HG03103 (cell line): Measurements from ENCODE around the gene OR10G7.
"Not testable (repeated sequence)": the region's sequence is repeated elsewhere in the genome, so short reads cannot be mapped to it uniquely, and the experiment has no call there.

Source experiments
- ATAC-seq: cut with Tn5 transposase; IDR thresholded peaks from one replicate; pipeline ENCODE4 v1.9.1; 2021; ENCODE audit warnings: low read depth; ENCODE audit not compliant: unreplicated experiment

OR10G7 gene

DNA sequence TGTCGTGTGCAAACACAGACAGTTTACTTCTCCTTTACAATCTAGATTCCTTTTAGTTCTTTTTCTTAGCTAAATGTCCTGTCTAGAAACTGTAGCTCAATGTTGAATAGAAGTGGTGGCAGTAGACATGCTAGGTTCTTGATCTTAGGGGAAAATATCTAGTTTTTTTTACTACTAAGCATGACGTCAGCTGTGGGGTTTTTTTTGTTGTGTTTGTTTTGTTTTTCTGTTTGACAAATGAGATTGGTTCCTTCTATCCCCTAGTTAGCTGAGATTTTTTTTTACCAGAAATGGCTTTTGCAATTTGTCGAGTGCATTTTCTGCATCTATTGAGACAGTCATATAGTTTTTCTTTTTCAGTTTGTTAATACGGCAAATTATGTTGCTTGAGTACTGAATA, 2.3 kb upstream of the OR10G7 start:
- no peak for ATAC-seq

DNA sequence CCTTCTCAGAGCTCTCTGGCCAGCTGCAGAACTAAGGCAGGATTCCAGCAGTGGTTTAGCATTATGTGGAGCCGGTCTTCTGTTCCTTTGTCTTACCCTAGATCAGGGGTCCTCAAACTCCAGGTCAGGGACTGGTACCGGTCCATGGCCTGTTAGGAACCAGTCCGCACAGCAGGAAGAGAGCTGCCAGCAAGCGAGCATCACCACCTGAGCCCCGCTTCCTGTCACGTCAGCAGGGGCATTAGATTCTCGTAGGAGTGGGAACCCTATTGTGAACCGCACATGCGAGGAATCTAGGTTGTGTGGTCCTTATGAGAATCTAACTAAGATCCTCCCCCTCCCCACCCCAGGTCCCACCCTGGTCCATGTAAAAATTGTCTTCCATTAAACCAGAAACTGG, 1.6 kb downstream of the OR10G7 start:
- no peak for ATAC-seq

DNA sequence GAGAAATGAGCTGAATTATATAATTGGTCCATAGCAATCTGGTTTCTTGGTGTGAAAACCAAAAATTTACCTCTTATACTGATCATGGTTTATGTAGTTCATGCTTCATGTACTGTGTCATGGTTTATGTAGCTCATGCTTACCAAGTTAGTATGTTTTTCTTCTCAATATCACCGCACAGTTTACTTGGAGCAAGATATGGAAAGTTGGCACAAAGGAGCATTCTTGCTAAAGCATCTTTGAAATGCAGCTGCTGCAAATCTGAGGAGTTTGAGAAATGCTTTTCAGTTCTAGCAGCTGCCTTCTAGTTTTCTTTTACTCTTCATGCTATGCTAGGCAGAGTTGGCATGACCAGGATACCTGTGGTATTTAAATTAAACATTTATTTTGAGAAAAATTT, 4.5 kb downstream of the OR10G7 start:
- ATAC-seq: no peak

DNA sequence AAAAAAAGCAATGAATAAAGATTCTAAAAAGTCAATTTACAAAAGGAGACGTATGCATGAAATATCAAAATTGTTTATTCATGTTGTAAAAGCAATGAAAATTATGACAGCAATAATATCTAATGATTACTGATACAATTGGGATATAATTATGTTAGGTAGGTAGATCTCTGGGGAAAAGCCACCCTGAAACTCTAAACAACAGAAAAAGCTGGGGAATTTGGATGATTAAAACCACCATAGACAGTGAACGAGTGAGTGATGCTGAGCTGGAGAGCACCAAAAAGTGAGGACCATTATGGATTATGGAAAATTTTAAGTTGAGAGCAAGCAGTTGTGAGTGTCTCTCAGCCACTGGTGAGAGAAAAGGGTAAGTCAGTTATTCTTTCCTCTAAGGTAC, 14.6 kb downstream of the OR10G7 start, which contains the start of gene OR10G8:
OR10G8 (plus strand) TSS at position 301 of the 400 bp plus-strand sequence. CDS start 2,825 bp downstream, outside the sequence.
- no peak for ATAC-seq

GRCh38 chr11:124015837-124016236, 25.3 kb downstream of the OR10G7 start:
- ATAC-seq: not testable (repeated sequence)

DNA sequence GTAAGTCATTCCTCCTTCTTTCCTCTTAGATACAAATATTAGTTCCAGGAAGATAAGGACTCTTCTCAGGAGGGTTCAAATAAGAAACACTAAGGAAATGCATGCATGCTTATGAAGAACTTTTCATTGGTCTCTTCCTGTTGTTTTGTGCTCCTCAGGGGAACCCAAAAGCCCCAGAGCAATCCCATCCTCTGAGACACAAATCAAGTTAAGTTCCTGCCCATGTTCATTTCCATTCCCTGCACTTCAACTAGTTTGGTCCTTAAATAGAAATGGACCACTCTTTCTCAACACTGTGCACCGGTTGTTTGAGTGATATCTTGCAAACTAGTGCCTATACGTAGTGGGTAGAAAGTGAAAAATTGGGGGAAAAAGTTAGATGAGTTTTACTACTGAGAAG, 28.4 kb downstream of the OR10G7 start, which contains the start of gene OR10G4:
OR10G4 (plus strand) TSS at position 301 of the 400 bp plus-strand sequence. CDS start 2,578 bp downstream, outside the sequence.
- no peak for ATAC-seq

DNA sequence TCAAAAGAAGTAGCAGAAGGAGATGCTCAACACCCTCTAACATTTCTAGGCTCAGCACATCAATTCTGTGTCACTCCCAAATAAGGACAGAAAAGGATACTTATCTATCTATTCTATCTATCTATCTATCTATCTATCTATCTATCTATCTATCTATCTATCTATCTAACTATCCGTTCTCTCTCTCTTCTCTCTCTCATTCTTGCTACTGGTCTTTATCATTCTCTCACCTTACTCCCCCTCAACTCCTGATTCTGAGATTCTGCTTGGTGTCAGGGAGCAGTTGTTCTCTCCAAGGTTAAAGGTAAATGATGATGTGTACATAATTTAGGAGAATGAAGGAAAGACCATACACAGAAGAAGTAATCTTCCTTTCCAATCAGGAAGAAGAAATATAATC, 46.0 kb downstream of the OR10G7 start, which contains the start of gene OR10G6:
OR10G6 (minus strand) TSS at position 43 of the 400 bp plus-strand sequence; CDS start at position 43, 0 bp downstream.
- no peak for ATAC-seq
